Left ventricle myocardium inferior (tissue), 1 donor: Measurements from ENCODE around the gene ATXN1. TPM values are rescaled to one million over a fixed set of nuclear protein-coding genes. Genes with fewer than 3 reads are reported as not detected.

Experiments
- DNase-seq: peaks from one replicate; pipeline ENCODE4 v3.0.0-alpha.2; 2020
- H3K27ac ChIP-seq: fragments of 200-600 bp; replicated peaks from 2 replicates; pipeline ENCODE4 v1.8.0; 2021
- H3K27me3 ChIP-seq: fragments of 200-600 bp; 2 replicates; pipeline ENCODE4 v1.8.0; 2021; ENCODE audit warnings: low read depth
- H3K36me3 ChIP-seq: fragments of 200-600 bp; 2 replicates; pipeline ENCODE4 v1.8.0; 2021
- H3K4me1 ChIP-seq: fragments of 200-600 bp; 2 replicates; pipeline ENCODE4 v1.8.0; 2021
- H3K4me3 ChIP-seq: fragments of 200-600 bp; 2 replicates; pipeline ENCODE4 v1.8.0; 2021; ENCODE audit warnings: mild to moderate bottlenecking, moderate library complexity
- H3K9me3 ChIP-seq: fragments of 200-600 bp; replicated peaks from 2 replicates; pipeline ENCODE4 v1.8.0; 2021
- CTCF ChIP-seq: fragments of 200-600 bp; IDR thresholded peaks from 2 replicates; pipeline ENCODE4 v1.8.0; 2021; ENCODE audit warnings: antibody characterized with exemption, mild to moderate bottlenecking, borderline replicate concordance
- intact Hi-C: fragments of 100-400 bp; cut with micrococcal nuclease; formaldehyde crosslinking; loops from one replicate; pipeline ENCODE4 v1.11.0; 2022
- total RNA-seq: library from RNA; stranded (reverse); fragmentation: NEBNext Ultra II Directional; extraction: Animal tissue kit (Norgen Biotek cat#: 25700); gene quantifications from one replicate; pipeline ENCODE4 v1.2.1, GENCODE V29; 2021
- donor health status: DM: no; HTN: yes; CAD: no; lungs with severe emphysema.

ATXN1 gene
- total RNA-seq, 1 donor from 2014 or later = 41.5 TPM

- Histone ChIP-seq H3K4me3 (no peak overlapping the region), H3K27ac (no peak overlapping the region), H3K27me3 (no peaks in the 10 kb centered on the region), H3K36me3 (no peaks in the 10 kb centered on the region), H3K9me3 (no peaks in the 10 kb centered on the region), H3K4me1 (peaks cover 33% of the 10 kb centered on the region)
- intact Hi-C loops = no loop called here
- TF ChIP-seq CTCF = no peak
- DNase-seq = no peak
Measured at GRCh38 chr6:16429669-16430068, 331.6 kb downstream of the ATXN1 start.

- intact Hi-C loops = no loop called here
- no peak for TF ChIP-seq CTCF
- no peaks in the 10 kb centered on the region for H3K9me3 ChIP-seq
Measured at GRCh38 chr6:16427124-16427523, 334.1 kb downstream of the ATXN1 start.

GRCh38 chr6:16425881-16426615, 335.2 kb downstream of the ATXN1 start:
- no peaks in the 10 kb centered on the region for H3K36me3 ChIP-seq
- no peak overlapping the region for H3K27ac ChIP-seq
- TF ChIP-seq CTCF = no peak
- no peaks in the 10 kb centered on the region for H3K9me3 ChIP-seq
- H3K27me3 ChIP-seq = no peaks in the 10 kb centered on the region
- no peak overlapping the region for H3K4me3 ChIP-seq
- DNase-seq = no peak
- H3K4me1 ChIP-seq = peaks cover 17% of the 10 kb centered on the region
- intact Hi-C loops = no loop called here

More at GRCh38 chr6:16427124-16427523, 334.1 kb downstream of the ATXN1 start:
- Histone ChIP-seq H3K27me3 (no peaks in the 10 kb centered on the region), H3K27ac (no peak overlapping the region), H3K4me1 (peaks cover 15% of the 10 kb centered on the region), H3K36me3 (no peaks in the 10 kb centered on the region), H3K4me3 (no peak overlapping the region)
- no peak for DNase-seq

GRCh38 chr6:16421462-16421960, 339.7 kb downstream of the ATXN1 start:
- Histone ChIP-seq H3K27me3 (no peaks in the 10 kb centered on the region), H3K9me3 (no peaks in the 10 kb centered on the region), H3K36me3 (no peaks in the 10 kb centered on the region), H3K4me3 (no peak overlapping the region), H3K4me1 (peaks cover 24% of the 10 kb centered on the region), H3K27ac (no peak overlapping the region)
- DNase-seq = no peak
- intact Hi-C loops = no loop called here
- TF ChIP-seq CTCF = no peak

- DNase-seq = no peak
- H3K4me3 ChIP-seq = no peak overlapping the region
- H3K27me3 ChIP-seq = no peaks in the 10 kb centered on the region
- TF ChIP-seq CTCF = no peak
- no peaks in the 10 kb centered on the region for H3K36me3 ChIP-seq
- H3K9me3 ChIP-seq = no peaks in the 10 kb centered on the region
- intact Hi-C loops = no loop called here
- peak overlapping the region; percentile 19 for H3K27ac ChIP-seq
- peaks cover 24% of the 10 kb centered on the region for H3K4me1 ChIP-seq
Measured at GRCh38 chr6:16420715-16421461, 340.4 kb downstream of the ATXN1 start.
